Smooth muscle cell (in vitro differentiated cells): Measurements from ENCODE around the gene GPC1. TPM values are rescaled to one million over a fixed set of nuclear protein-coding genes. Genes with fewer than 3 reads are reported as not detected.
A peak's percentile ranks its signal among the peaks of the same experiment; 100 is the strongest.

ENCODE experiments used
- DNase-seq: peaks from one replicate; lab custom pipeline; 2025; ENCODE audit not compliant: unreplicated experiment; lab: John Stamatoyannopoulos, UW
- H2AFZ ChIP-seq: fragments of 200-600 bp; sonication (generic); 2 replicates; pipeline ENCODE4 v1.6.0; 2016; ENCODE audit warnings: antibody characterized with exemption, low read depth, mild to moderate bottlenecking
- H3F3A ChIP-seq: fragments of 200-600 bp; sonication (generic); 2 replicates; pipeline ENCODE4 v1.6.0; 2017; ENCODE audit warnings: antibody characterized with exemption, low read depth
- H3K27ac ChIP-seq: fragments of 200-600 bp; sonication (generic); 2 replicates; pipeline ENCODE4 v1.5.1; 2016; ENCODE audit warnings: low read depth, mild to moderate bottlenecking
- H3K27me3 ChIP-seq: fragments of 200-600 bp; sonication (generic); 2 replicates; pipeline ENCODE4 v1.6.1; 2016; ENCODE audit warnings: low read depth, mild to moderate bottlenecking
- H3K36me3 ChIP-seq: fragments of 200-600 bp; sonication (generic); 2 replicates; pipeline ENCODE4 v1.5.1; 2016; ENCODE audit warnings: low read depth
- H3K4me1 ChIP-seq: fragments of 200-600 bp; sonication (generic); 2 replicates; pipeline ENCODE4 v1.5.1; 2016; ENCODE audit warnings: low read depth
- H3K4me2 ChIP-seq: fragments of 200-600 bp; sonication (generic); 2 replicates; pipeline ENCODE4 v1.6.0; 2016; ENCODE audit warnings: mild to moderate bottlenecking
- H3K4me3 ChIP-seq: fragments of 200-600 bp; sonication (generic); 2 replicates; pipeline ENCODE4 v1.5.1; 2016; ENCODE audit warnings: mild to moderate bottlenecking
- H3K79me2 ChIP-seq: fragments of 200-600 bp; sonication (generic); 2 replicates; pipeline ENCODE4 v1.6.0; 2016; ENCODE audit warnings: low read depth, mild to moderate bottlenecking
- H3K9ac ChIP-seq: fragments of 200-600 bp; sonication (generic); 2 replicates; pipeline ENCODE4 v1.6.0; 2016; ENCODE audit warnings: low read depth
- H3K9me3 ChIP-seq: fragments of 200-600 bp; sonication (generic); replicated peaks from 2 replicates; pipeline ENCODE4 v1.5.1; 2016; ENCODE audit warnings: low read depth
- H4K20me1 ChIP-seq: fragments of 200-600 bp; sonication (generic); 2 replicates; pipeline ENCODE4 v1.6.0; 2016; ENCODE audit warnings: low read depth
- CTCF ChIP-seq: fragments of 200-600 bp; sonication (generic); IDR thresholded peaks from 2 replicates; pipeline ENCODE4 v1.5.1; 2017; ENCODE audit warnings: borderline replicate concordance, mild to moderate bottlenecking, antibody characterized with exemption; ENCODE audit not compliant: insufficient read depth, poor library complexity, severe bottlenecking
- WGBS: methylation state at CpG from one replicate; pipeline ENCODE4 v1.1.7; 2016; ENCODE audit warnings: low lambda C conversion rate; 5-methylcytosine and 5-hydroxymethylcytosine counted together
- polyA plus RNA-seq: library from polyadenylated mRNA; unstranded; fragments of >200 nt; fragmentation: Nextera tagmentation; extraction: Ambion mirVana; gene quantifications from 2 replicates; pipeline ENCODE4 v1.2.1, GENCODE V29; 2016
- total RNA-seq: library from RNA; depleted of rRNA; stranded (reverse); fragments of >200 nt; gene quantifications from 2 replicates; pipeline ENCODE4 v1.2.3, GENCODE V29; 2014

The GPC1 gene
- total and polyA plus RNA-seq, 2 experiments from 2014 or later, result 88.9 to 221 TPM

- Histone ChIP-seq H3K9ac (no peak overlapping the region), H3K27ac (peak overlapping the region; percentile 54), H3K27me3 (peaks cover 24% of the 10 kb centered on the region), H3F3A (peaks cover 2% of the 10 kb centered on the region), H3K4me3 (no peak overlapping the region), H4K20me1 (peaks cover 85% of the 10 kb centered on the region), H3K36me3 (no peaks in the 10 kb centered on the region), H3K4me1 (peaks cover 40% of the 10 kb centered on the region), H3K4me2 (peak overlapping the region; percentile 36), H3K9me3 (no peaks in the 10 kb centered on the region), H3K79me2 (peaks cover 4% of the 10 kb centered on the region), H2AFZ (no peak overlapping the region)
- DNase-seq, result no peak
- no peak for TF ChIP-seq CTCF
- WGBS, result 64% methylated on average over 22 of the region's 22 CpGs
Measured at GRCh38 chr2:240457223-240458043, 22.0 kb downstream of the GPC1 start.

DNA sequence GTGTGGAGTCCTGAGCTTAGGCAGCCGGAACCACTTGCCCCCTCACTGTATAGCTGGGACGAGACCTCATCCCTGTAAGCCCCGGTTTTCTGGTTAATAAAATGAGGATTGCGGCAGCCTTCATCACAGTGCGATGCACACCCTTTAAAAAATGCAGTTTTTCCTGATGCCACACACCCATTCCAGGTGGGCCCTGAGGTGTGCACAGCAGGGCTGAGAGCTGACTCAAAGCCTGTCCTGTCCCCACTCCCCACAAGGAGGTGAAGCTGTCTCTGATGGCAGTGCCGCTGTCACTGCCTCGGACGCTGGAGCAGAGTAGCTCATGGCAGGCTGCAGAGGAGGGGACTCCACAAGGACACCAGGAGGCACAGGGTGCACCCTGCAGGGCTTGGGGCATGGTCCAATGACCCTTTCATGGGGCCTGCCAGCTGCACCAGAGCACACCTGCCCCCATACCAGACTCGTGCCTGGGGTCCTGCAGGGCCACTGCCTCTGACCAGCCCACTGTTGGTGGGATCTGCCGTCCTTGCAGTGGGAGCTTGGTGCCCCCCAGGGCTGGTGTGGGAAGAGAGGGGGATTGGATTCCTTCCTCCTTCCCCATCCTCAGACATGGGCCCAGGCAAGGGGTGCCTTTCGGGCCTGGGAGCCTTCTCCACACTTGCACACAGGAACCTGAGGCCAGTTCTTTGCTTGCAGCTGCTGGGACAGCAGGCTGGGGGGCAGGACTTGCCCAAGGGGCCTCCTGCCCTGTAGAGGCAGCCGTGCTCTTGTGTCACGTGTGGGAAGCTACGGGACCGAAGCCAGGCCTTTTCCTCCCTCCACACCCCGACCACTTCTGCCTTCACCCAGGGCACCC, 22.8 kb downstream of the GPC1 start:
- Histone ChIP-seq H3K36me3 (no peaks in the 10 kb centered on the region), H3K27me3 (peaks cover 24% of the 10 kb centered on the region), H4K20me1 (peaks cover 90% of the 10 kb centered on the region), H3K4me2 (no peak overlapping the region), H3K27ac (peak overlapping the region; percentile 54), H3K9ac (no peak overlapping the region), H2AFZ (no peak overlapping the region), H3K9me3 (no peaks in the 10 kb centered on the region), H3K4me1 (peaks cover 40% of the 10 kb centered on the region), H3K79me2 (peaks cover 4% of the 10 kb centered on the region), H3F3A (peaks cover 2% of the 10 kb centered on the region), H3K4me3 (no peak overlapping the region)
- no peak for TF ChIP-seq CTCF
- WGBS, result 73% methylated on average over 11 of the region's 16 CpGs
- DNase-seq, result no peak

DNA sequence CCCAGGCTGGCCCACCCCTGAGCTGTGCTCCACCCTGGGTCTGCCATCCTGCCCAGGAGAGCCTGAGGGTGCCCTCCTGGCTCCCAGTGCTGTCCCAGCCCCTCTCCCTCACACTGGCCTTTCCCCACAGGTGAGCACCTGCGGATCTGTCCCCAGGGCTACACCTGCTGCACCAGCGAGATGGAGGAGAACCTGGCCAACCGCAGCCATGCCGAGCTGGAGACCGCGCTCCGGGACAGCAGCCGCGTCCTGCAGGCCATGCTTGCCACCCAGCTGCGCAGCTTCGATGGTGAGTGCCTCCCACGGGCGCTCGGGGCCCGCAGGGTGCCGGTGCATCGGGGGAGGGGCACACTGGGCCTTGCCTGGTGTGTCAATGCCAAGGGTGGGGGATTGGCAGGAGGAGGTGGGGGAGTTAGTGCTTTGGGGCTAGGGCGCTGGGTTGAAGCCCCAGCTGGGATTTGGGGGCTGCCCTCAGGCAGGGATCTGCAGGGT, 23.5 kb downstream of the GPC1 start:
- H3K79me2 ChIP-seq, result peaks cover 4% of the 10 kb centered on the region
- peaks cover 92% of the 10 kb centered on the region for H4K20me1 ChIP-seq
- no peaks in the 10 kb centered on the region for H3K36me3 ChIP-seq
- DNase-seq, result no peak
- no peak overlapping the region for H3K27ac ChIP-seq
- H2AFZ ChIP-seq, result no peak overlapping the region
- no peak overlapping the region for H3K4me2 ChIP-seq
- H3K4me1 ChIP-seq, result peaks cover 37% of the 10 kb centered on the region
- WGBS, result 96% methylated on average over 18 of the region's 18 CpGs
- H3K4me3 ChIP-seq, result no peak overlapping the region
- H3K9me3 ChIP-seq, result no peaks in the 10 kb centered on the region
- peaks cover 2% of the 10 kb centered on the region for H3F3A ChIP-seq
- no peak for TF ChIP-seq CTCF
- no peak overlapping the region for H3K9ac ChIP-seq
- peaks cover 20% of the 10 kb centered on the region for H3K27me3 ChIP-seq
